Right renal cortex interstitium (tissue), 3 donors: ENCODE data around the gene KLHL25. TPM values are rescaled to one million over a fixed set of nuclear protein-coding genes. Genes with fewer than 3 reads are reported as not detected.

ENCODE experiments used
- DNase-seq, 3 donors: peaks; one replicate each; pipeline ENCODE4 v3.0.0-alpha.2; 2013; ENCODE audit warnings: low read depth in 3 of 3, low spot score in 2 of 3
- polyA plus RNA-seq, 3 donors: library from polyadenylated mRNA; unstranded; fragments of 120-200 nt; gene quantifications; one replicate each; pipeline ENCODE4 v1.2.1, GENCODE V29; 2013; ENCODE audit not compliant: insufficient read length in 3 of 3

The KLHL25 gene
- polyA plus RNA-seq, 3 donors, result 9.2 to 10.9 (median 9.5) TPM

DNA sequence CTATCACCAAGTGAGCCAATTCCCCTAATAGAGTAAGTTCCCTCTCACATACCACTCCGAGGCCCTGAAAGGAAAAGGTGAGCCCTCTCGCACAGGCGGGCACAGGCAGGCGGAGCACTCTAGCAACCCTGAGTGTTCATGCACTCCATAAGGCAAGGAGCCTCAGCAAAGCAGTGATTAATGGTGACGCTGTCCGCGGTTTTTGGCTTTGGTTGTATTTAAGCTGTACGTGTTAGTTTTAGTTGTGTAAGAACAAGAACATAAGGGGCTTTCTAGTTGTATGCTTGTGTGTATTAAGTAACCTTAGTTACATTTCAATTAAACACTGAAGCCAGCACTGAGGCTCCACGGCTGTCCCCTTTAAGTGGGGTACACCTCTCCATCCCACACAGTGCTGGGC, 33.1 kb downstream of the KLHL25 start:
- DNase-seq, result no peak

- DNase-seq, result no peak
These were observed 34.0 kb downstream of the KLHL25 start for GRCh38 chr15:85760531-85761371.

GRCh38 chr15:85760049-85760448, 34.7 kb downstream of the KLHL25 start:
- no peak for DNase-seq

- DNase-seq, result no peak
These were observed 35.3 kb downstream of the KLHL25 start for GRCh38 chr15:85759376-85759775.

DNA sequence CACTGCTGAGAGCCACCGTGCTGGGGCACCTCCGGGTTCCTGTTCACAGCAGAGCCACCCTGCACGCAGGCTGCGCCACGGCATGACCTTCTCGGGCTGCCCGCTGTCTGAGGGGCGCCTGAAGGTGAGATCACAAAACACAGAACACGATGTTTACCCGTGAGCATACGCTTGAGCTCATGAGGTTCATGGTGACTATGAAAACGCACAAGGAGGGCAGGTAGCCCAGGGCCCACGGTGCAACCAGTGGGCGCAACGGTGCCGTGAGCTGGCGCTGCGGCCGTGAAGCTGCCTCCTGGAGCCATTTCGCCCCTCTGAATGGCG, 36.1 kb downstream of the KLHL25 start:
- no peak for DNase-seq

- DNase-seq, result no peak
These were observed 36.6 kb downstream of the KLHL25 start for GRCh38 chr15:85757939-85758654.

DNA sequence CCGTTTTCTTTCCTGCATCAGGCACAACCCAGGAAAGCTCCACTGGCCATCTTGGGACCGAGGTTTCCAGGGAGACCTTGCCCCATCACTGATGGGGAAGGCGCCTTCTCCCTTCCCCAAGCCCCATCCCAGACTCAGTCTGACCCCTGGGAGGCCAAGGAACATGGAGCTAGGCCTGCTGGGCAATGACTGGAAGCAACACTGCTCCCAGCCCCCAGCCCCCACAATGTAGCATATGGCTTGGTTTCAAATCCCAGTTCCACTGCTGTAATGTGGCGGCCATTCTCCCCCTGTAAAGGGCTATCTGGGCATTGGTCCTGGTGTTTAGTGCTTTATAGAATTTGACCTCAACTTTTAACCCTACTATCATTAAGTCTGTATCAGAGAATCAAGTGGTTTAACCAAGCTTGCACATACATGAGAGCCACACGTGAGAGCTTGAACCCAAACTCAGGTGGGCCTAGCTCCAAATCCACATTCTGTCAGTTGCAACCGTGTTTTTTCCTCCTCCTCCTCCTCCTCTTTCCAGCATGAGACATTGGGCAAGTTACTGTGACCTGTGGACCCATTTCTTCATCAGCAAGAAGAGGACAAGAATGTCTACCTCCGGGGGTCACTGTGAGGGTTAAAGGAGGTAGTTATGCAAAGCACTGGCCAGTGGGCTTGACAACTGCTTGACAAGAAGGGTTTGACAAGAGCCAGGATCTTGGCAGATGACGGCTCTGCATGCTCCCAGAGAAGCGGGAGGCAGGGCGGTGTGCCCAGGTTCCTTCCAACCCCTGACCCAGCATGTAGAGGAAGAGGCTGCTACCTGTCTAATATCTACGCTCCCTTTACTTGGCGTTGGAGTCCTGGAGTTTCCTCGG, 37.4 kb downstream of the KLHL25 start:
- DNase-seq, result no peak

GRCh38 chr15:85756411-85757072, 38.2 kb downstream of the KLHL25 start:
- no peak for DNase-seq

DNA sequence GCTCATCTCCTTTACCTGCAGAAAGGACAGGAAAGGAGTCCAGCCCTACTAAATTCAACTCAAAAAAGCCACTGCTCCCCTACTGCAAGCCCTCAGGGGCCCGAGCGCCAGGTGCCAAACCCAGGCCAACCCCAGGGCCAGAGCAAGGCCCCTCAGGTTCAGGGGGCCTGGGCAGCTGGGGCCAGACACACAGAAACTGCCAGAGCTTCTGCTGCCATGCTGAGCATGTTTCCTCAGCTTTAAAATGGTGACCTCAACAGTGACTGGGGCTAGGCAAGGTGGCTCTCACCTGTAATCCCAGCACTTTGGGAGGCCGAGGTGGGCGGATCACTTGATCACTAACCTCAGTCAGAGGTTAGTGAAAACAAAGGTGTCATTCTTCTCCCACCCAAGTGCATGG, 38.8 kb downstream of the KLHL25 start:
- no peak for DNase-seq

- no peak for DNase-seq
These were observed 39.3 kb downstream of the KLHL25 start for GRCh38 chr15:85755471-85755870.

DNA sequence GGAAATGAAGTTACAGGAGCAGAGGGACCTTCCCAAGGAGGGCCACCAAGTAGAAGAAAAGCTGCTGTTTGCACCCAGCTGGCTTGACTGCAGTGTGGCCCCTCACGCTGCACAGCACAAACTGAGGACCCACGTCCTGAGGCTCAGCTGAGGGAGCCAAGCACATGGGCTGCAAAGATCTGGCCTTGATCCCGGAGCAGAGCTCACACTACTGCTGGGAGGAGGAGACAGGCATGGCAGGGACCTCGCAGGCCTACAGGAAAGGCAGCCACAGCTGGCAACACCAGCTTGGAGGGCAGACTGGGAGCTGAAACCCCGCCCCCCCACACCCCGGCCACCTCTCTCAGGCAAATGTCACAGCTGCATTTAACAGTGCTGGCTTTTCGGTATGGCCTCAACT, 39.7 kb downstream of the KLHL25 start:
- DNase-seq, result no peak

DNA sequence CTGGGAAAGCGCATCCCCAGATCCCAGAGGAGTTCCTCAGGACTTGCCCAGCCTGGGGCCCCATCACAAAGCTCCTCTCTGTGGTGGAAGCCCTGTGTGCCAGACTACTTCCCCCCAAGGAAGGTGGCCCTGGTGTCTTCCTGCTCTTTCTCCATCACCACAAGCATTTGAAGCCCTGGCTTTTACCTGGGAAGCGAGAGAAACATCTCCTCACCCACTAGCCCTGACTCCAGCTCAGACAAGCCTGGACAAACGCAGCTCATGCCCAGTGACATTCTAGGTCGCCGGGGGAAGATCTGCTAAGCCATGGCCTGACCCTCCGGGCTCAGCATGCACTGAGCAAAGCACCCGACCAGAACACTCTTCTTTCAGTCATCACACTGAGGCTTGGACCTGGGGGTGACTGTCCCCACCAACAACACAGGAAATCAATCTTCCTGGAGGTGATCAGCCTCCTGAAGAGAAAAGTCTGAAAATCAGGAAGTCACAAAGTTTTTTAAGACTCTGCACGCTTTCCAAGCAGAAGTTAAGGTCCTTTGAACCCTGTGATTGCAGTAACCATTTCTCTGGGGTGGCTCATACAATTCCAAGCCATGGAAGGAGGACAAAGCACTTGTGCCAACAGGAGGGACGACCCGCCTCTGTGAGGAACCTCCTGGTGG, 40.8 kb downstream of the KLHL25 start:
- DNase-seq, result no peak

- DNase-seq, result no peak
These were observed 41.5 kb downstream of the KLHL25 start for GRCh38 chr15:85753261-85753660.

- no peak for DNase-seq
These were observed 42.2 kb downstream of the KLHL25 start for GRCh38 chr15:85752491-85752961.

GRCh38 chr15:85752124-85752475, 42.6 kb downstream of the KLHL25 start:
- no peak for DNase-seq

GRCh38 chr15:85751291-85752123, 43.2 kb downstream of the KLHL25 start:
- no peak for DNase-seq

GRCh38 chr15:85750319-85751290, 44.1 kb downstream of the KLHL25 start:
- DNase-seq, result no peak
